A549 (cell line): ENCODE data around the gene LMF1.

ENCODE experiments used
- CTCF ChIP-seq: fragments of >200 bp; sonication (Bioruptor Twin); formaldehyde crosslinking; IDR thresholded peaks from 3 replicates; pipeline ENCODE4 v1.5.1; 2016
- KDM1A ChIP-seq: fragments of 200-600 bp; sonication (generic); IDR thresholded peaks from 2 replicates; pipeline ENCODE4 v1.6.1; 2016; ENCODE audit warnings: low read depth, mild to moderate bottlenecking
- MAZ ChIP-seq: fragments of 150-350 bp; IDR thresholded peaks from 2 replicates; pipeline ENCODE4 v1.6.1; 2014; ENCODE audit warnings: antibody characterized with exemption, low read depth, low read length, borderline replicate concordance
- POLR2A ChIP-seq: IDR thresholded peaks from 2 replicates; pipeline ENCODE4 v1.6.1; 2012; ENCODE audit warnings: mild to moderate bottlenecking, low read length

- TF ChIP-seq POLR2A: no peak
- TF ChIP-seq MAZ: no peak
- TF ChIP-seq CTCF: no peak
- TF ChIP-seq KDM1A: no peak
Observed at GRCh38 chr16:855471-855870, 115.3 kb downstream of the LMF1 start.
